CD4-positive, alpha-beta T cell treated with Interleukin-17A for 4 hours (primary cell): ENCODE measurements around the gene RNF166.

Experiments used
- DNase-seq: peaks from one replicate; pipeline ENCODE4 v3.0.0-alpha.2; 2020; ENCODE audit warnings: mixed read lengths

RNF166 gene

GRCh38 chr16:88723507-88723887 is 17.3 kb upstream of the RNF166 start:
- DNase-seq: no peak

- no peak for DNase-seq
Measured at GRCh38 chr16:88722784-88723506, 16.7 kb upstream of the RNF166 start.

GRCh38 chr16:88721815-88722755 is 15.9 kb upstream of the RNF166 start:
- DNase-seq: no peak

- no peak for DNase-seq
Measured at GRCh38 chr16:88721236-88721635, 15.0 kb upstream of the RNF166 start.

DNA sequence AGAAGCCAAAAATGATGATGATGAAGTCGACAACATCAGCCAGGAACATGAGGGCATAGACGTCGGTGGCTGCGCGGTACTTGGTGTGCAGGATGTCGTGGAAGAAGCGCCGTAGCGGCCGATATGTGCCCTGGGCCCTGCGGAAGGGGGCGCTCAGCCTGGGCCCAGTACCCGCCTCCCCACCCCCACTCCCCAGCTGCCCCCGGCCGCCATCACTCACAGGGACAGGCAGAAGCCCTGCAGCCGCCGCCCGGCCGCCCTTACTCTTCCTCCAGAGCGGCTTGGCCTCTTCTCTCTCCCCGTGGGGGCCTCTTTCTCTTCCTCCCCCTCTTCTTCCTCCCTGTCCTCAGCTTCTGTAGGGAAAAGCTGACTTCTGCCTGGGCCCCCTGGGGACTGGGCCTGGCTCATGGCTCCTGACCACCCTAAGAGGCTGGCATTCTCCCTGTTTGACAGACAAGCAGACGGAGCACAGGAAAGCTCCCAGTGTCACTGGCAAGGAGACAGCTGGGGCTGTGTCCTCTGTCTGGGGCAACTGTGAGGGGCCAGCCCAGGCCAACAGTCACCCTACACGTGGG is 14.3 kb upstream of the RNF166 start:
- DNase-seq: no peak

DNA sequence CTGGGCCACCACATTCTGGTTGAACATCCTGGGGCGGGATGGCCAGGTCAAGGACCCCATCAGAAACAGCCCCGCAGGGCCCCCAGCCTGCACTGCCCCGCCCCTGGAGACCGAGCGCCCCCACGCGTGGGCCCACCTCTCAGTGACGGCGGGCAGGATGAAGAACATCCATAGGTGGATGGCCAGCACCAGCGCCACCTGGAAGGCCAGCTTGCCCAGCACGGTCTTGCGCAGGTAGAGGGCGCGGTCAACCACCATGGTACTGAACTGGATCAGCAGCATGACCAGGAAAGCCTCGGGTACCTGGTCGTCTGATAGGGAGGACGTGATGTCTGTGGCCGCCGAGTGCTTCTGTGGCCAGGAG is 13.7 kb upstream of the RNF166 start:
- no peak for DNase-seq

GRCh38 chr16:88719267-88719932 is 13.2 kb upstream of the RNF166 start:
- DNase-seq: no peak

GRCh38 chr16:88718178-88718577 is 12.0 kb upstream of the RNF166 start:
- DNase-seq: no peak

- no peak for DNase-seq
Measured at GRCh38 chr16:88716601-88717001, 10.4 kb upstream of the RNF166 start.

DNA sequence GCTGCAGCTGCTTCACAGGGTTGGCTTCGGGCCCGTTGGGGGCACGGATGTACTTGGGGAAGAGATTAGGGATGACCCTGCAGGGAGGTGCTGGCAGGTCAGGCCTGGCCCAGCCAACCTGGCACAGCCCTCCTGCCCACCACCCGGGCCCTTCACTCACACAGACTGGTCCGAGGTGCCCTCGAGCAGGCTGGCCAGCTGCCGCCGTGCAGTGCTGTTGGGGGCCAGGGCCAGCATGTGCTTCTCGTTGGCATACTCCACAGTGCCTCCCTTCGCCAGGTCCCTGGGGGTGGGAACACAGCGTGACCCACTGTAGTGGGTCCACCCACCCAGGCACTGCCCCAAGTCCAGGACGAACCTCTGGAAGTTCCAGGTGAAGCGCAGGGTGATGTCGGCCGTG is 10.0 kb upstream of the RNF166 start:
- DNase-seq: no peak

DNA sequence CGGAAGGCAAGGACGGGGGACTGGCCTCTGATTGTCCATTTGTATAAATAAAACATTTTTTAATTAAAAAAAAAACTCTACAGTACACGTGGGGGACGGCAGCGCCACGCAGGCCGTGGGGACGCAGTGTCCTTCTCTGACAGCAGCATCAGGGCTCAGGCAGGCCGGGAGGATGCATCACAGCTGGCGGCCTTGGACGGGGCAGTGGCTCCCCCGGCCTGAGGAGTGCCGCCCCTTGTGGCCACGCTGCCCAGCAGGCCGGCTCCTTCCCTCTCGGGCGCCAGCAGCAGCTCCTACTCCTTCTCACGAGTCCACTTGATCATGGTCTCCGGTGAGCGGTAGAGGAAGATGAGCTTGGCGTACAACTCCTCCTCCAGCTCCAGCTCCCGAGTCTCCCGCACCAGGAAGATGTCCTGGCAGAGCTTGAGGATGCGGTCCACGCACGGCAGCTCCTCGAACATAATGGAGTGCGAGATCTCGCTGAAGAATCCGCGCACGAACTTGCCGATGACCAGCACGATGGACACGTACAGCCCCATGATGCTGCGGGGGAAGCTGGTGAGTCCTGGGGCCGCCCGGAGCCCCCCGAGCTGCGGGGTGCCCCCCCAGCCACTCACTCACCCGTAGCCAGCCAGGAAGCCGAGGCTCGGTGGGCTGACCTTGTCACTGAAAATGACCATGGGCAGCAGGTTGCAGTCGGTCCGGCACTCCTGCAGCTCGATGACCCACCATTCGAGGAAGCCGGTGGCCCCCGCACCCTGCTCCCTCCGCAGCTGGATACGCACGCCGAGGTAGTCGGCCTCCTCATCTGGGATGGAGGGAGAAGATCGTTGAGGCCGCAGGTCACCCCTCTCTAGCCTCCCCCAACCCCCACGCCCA is 9.3 kb upstream of the RNF166 start:
- no peak for DNase-seq

DNA sequence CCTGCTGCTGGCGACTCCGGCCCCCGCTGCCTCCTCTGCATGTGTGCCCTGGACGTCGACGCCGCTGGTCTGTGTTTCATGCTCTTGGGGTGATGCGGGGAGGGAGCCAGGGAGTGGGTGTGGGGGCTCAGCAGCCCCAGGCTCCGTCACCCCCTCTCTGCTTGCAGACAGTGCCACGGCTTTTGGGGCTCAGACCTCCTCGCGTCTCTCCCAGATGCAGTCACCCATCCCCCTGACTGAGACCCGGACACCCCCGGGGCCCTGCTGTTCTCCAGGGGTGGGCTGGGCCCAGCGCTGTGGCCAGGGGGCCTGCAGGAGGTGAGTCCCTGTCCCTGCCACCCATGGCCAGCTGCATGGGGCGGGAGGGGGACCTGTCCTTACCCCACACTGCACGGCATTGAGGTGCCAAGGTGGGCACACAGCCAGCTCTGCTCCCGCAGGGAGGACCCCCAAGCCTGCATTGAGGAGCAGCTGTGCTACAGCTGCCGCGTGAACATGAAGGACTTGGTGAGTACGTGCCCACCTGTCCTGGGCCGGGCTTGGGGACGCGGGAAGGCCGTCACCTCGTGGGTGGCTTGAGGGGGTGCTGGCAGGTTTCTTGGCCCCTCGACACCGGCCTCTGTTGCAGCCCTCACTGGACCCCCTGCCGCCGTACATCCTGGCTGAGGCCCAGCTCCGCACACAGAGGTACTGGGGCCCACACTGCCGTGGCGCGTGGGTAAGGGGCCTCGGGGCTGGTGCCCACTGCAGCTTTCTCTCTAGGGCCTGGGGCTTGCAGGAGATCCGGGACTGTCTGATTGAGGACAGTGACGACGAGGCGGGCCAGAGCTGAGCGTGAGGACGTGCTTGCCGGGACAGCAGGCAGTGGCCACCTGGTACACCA is 8.5 kb upstream of the RNF166 start:
- DNase-seq: no peak

DNA sequence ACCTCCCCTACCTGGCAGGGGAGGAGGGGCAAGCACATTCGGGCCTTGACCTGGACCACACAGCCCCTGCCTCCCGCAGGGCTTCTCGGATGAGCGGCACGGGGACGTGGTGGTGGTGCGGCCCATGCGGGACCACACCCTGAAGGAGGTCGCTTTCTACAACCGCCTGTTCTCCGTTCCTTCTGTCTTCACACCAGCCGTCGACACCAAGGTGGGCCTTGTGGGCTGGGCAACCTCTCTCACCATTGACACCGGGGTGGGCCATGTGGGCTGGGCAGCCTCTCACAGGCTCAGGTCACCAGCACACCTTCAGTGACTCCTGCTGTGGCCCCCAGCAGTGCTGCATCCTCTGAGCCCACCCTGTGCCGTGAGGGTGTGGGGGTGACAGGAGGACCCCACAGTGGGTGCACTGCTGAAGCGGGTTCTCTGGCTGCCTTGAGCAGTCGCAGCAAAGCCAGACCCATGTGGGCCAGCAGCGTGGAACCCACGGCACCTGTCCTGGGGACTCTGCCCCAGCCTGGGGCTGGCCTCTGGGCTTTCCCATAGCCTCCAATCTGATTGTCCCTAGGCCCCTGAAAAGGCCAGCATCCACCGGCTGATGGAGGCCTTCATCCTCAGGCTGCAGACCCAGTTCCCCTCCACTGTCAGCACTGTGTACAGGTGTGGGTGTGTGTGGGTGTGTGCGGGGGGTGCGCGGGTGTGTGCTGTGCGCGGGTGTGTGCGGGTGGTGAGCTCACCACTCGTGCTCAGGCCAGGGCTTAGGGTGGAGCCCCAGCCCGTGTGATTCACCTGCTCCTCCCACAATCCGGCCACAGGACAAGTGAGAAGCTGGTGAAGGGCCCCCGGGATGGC is 7.6 kb upstream of the RNF166 start:
- no peak for DNase-seq

GRCh38 chr16:88713054-88713453 is 6.8 kb upstream of the RNF166 start:
- DNase-seq: no peak

DNA sequence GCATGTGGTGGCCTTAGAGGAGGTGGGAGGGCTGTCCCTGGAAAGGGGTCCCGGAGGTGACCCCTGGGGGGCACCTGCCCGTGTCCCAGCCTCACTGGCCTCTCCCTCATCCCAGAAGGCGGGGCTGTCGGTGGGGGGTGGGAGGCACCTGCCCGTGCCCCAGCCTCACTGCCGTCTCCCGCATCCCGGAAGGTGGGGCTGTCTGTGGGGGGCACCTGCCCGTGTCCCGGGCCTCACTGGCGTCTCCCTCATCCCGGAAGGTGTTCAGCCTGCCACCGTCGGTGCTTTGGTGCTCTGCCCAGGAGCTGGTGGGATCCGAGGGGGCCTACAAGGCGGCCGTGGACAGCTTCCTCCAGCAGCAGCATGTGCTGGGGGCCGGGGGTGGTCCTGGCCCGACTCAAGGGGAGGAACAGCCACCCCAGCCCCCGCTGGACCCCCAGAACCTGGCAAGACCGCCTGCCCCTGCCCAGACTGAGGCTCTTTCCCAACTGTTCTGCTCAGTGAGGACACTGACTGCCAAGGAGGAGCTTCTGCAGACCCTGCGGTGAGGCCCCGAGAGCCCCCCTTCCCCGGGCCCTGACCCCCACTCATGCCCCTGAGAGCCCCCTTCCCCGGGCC is 6.3 kb upstream of the RNF166 start:
- no peak for DNase-seq

DNA sequence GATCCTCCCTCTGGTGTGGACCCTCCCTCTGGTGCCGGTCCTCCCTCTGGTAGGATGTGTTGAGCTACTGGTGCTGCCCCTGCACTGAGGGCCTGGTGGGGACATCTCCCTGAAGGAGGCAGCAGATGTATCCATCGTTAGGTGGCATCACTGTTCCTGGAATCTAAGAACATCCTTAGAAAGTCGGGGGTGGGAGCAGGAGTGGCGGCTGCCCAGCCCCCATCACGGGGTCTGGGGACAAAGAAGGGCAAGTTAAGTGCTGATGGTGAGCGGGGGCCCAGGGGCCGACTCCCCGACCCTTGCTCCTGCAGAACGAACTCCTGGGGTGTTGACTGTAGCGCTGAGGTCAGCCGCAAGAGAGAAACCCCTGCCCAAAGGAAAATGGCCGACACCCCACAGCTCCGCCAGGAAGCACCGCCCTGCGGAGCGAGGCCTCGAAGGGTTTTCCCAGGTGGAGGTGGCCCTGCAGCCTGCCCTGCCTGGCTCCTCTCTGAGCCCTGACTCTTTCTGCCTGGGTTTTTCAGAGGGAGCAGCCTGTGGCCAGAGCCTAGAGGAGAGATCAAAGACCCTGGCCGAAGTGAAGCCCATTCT is 5.6 kb upstream of the RNF166 start:
- no peak for DNase-seq

DNA sequence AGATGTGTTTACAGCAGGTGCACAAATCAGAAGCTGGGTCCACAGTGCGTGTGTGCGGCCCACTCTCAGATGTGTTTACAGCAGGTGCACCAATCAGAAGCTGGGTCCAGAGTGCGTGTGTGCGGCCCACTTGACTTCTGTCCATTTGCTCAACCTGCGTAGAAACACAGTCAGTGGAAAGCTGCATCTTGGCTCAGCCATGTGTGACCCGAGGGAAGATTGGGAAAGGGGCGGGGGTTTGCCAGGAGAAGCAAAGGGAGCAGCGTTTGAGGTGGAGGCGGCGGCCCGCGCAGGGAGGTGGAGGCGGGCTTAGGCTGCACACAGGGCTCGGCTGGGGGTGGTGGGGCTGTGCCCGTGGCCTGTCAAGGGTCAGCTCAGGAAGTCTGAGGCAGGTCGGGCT is 4.3 kb upstream of the RNF166 start:
- no peak for DNase-seq

DNA sequence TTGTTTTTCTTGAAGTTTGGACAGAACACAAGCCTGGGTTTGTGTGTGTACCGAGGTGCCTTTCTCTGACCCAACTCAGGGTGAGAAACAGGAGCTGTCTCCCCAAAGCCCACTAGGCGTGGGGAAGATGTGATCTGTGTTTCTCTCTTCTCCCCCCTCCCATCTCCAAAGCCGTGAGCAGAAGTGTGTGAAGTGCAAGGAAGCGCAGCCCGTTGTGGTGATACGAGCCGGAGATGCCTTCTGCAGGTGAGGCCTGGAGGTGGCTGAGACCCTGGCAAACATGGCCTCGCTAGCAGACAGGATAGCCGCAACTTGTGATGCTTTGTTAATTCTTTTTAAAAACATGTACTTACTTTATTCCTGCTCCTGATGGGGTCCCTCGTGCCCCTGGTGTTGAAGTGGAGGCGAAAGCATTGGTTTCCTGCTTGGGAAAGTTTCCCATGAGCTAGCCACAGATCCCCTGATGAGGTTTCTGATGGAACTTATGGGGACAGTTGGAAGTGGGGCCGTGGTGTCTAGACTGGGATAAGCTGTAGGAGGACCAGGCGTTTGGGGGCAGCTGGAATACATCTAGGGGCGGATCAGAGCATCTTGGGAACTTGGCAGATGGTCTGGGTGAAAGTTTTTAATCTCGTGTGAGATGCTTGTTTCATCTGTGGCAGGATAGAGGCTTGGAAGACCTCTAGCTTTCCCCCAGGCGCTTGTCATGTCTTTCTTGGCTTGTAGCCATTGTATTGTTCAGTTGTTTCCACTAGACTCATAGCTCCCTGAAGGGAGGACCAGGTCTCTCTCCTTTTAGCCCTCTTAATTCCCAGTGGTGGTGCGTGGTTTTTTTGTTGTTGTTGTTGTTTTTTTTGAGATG is 988 bp upstream of the RNF166 start:
- DNase-seq: no peak
